Natural killer cell treated with Interleukin-12 subunit alpha and Interleukin-12 subunit beta and Interleukin-15 and Interleukin-18, amount 100 ng/mL, for 72 hours (primary cell): Measurements from ENCODE around the gene SELENOF. TPM values are rescaled to one million over a fixed set of nuclear protein-coding genes. Genes with fewer than 3 reads are reported as not detected.

Source experiments
- ATAC-seq, 2 donors: fragments of 150-1000 bp; cut with Tn5 transposase in 1 of 2; sonication (Bioruptor Pico), chemical (Tn5 transposase) in 1 of 2; 2 replicates each; pipeline ENCODE4 v1.10.0; 2021
- DNase-seq: peaks from one replicate; pipeline ENCODE4 v3.0.0; 2022; ENCODE audit warnings: low spot score
- H3K27ac Mint-ChIP-seq, 2 donors: 1 replicate in 1 of 2; 2 replicates in 1 of 2; pipeline ENCODE4 v1.8.0; 2022; ENCODE audit warnings: mixed read lengths in 2 of 2, mild to moderate bottlenecking in 1 of 2, moderate library complexity in 1 of 2
- H3K27me3 Mint-ChIP-seq, 2 donors: 1 replicate in 1 of 2; 2 replicates in 1 of 2; pipeline ENCODE4 v1.8.0; 2022; ENCODE audit warnings: mixed read lengths in 2 of 2
- H3K36me3 Mint-ChIP-seq: one replicate; pipeline ENCODE4 v1.8.0; 2022; ENCODE audit warnings: mixed read lengths
- H3K4me1 Mint-ChIP-seq, 2 donors: 1 replicate in 1 of 2; 2 replicates in 1 of 2; pipeline ENCODE4 v1.8.0; 2022; ENCODE audit warnings: low read depth in 2 of 2, mixed read lengths in 2 of 2, mild to moderate bottlenecking in 1 of 2
- H3K4me3 Mint-ChIP-seq: one replicate; pipeline ENCODE4 v1.8.0; 2022; ENCODE audit warnings: mixed read lengths
- H3K9me3 Mint-ChIP-seq: 2 replicates; pipeline ENCODE4 v1.8.0; 2022; ENCODE audit warnings: mixed read lengths
- total RNA-seq, 2 donors: library from RNA; stranded (reverse); gene quantifications; one replicate each; pipeline ENCODE4 v1.2.3, GENCODE V29; 2022

SELENOF gene
- total RNA-seq, 2 donors from 2014 or later = 141 to 189 TPM

GRCh38 chr1:86861424-86861823 is 52.5 kb downstream of the SELENOF start:
- DNase-seq (no peak), ATAC-seq (no peak)
- Mint-ChIP-seq H3K9me3 (no peaks in the 10 kb centered on the region), H3K27ac (no peak overlapping the region), H3K36me3 (no peaks in the 10 kb centered on the region), H3K27me3 (no peaks in the 10 kb centered on the region), H3K4me3 (no peak overlapping the region), H3K4me1 (peaks cover 3 to 7% of the 10 kb centered on the region in 2 donors)

DNA sequence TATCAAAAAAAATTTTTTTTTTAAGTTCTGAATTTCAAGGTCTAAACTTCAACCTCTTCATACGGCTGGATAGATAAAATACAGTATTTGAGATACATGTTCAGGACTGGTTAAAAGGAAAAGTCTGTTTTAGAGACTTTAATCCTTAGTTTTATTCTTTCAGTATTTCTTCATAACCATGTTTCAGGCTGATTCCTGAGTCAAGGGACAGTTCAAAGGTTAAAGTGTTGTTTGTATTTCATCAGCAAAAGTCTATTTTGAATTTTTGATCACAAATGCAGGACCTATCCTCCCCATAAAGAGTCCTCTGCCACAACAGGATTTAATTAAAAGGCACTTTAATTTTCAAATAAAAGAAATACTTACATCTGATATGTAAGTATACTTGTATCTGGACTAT is 53.5 kb downstream of the SELENOF start:
- no peak for DNase-seq
- Mint-ChIP-seq H3K27ac (no peak overlapping the region), H3K27me3 (no peaks in the 10 kb centered on the region), H3K4me1 (peaks cover 0 to 4% of the 10 kb centered on the region in 2 donors), H3K4me3 (no peak overlapping the region), H3K36me3 (no peaks in the 10 kb centered on the region), H3K9me3 (no peaks in the 10 kb centered on the region)
- no peak for ATAC-seq

GRCh38 chr1:86860020-86860419 is 53.9 kb downstream of the SELENOF start:
- H3K9me3 Mint-ChIP-seq = no peaks in the 10 kb centered on the region
- ATAC-seq = no peak
- no peaks in the 10 kb centered on the region for H3K36me3 Mint-ChIP-seq
- no peak overlapping the region for H3K4me3 Mint-ChIP-seq
- peaks cover 0 to under 1% of the 10 kb centered on the region in 2 donors for H3K4me1 Mint-ChIP-seq
- no peaks in the 10 kb centered on the region for H3K27me3 Mint-ChIP-seq
- H3K27ac Mint-ChIP-seq = no peak overlapping the region
- no peak for DNase-seq

DNA sequence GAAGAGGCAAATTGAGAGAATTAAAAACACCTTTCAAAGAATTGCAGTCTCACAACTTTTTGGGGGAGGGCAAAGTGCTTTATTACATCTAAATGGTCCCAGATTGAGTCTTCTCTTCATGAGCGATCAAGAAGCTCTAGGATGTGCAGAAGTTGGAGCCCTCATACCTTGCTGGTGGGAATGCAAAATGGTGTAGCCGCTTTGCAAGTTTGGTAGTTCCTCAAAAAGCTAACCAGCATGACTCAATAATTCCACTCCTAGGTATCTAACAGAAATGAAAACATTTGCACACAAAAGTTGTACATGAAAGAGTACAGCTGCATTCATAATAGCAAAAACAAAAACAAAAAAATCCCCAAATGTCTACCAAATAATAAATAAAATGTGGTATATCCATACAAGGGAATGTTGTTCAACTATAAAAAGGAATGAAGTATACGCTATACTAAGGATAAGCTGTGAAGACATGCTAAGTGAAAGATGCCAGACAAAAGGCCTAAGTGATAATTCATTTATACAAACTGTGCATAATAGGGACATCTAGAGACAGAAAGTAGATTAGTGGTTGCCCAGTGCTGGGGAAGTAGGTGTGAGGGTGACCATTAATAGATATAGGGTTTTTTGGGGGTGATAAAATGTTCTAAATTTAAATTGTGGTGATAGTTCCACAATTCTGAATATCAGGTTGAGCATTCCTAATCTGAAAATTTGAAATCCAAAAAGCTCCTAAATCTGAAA is 55.2 kb downstream of the SELENOF start:
- Mint-ChIP-seq H3K27ac (no peak overlapping the region), H3K4me1 (no peaks in the 10 kb centered on the region), H3K36me3 (no peaks in the 10 kb centered on the region), H3K4me3 (no peak overlapping the region), H3K27me3 (no peaks in the 10 kb centered on the region), H3K9me3 (no peaks in the 10 kb centered on the region)
- no peak for DNase-seq
- ATAC-seq = no peak

DNA sequence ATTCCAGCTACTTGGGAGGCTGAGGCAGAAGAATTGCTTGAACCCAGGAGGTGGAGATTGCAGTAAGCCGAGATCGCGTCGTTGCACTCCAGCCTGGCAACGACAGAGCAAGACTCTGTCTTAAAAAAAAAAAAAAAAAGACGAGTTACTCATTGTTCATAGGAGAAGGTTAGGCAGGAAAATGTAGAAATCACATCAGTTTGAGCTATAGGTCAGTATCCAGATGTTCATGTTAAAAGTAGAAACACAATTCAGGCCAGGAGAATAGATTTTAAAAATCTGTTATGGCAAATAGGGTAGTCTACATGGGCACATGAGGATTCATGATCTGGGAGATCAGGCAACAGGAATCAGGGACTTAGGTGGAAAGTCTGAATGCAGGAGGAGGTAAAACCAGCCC is 57.7 kb downstream of the SELENOF start:
- H3K27me3 Mint-ChIP-seq = no peaks in the 10 kb centered on the region
- H3K27ac Mint-ChIP-seq = no peak overlapping the region
- ATAC-seq = no peak
- no peaks in the 10 kb centered on the region for H3K4me1 Mint-ChIP-seq
- H3K9me3 Mint-ChIP-seq = no peaks in the 10 kb centered on the region
- no peaks in the 10 kb centered on the region for H3K36me3 Mint-ChIP-seq
- DNase-seq = no peak
- H3K4me3 Mint-ChIP-seq = no peak overlapping the region

DNA sequence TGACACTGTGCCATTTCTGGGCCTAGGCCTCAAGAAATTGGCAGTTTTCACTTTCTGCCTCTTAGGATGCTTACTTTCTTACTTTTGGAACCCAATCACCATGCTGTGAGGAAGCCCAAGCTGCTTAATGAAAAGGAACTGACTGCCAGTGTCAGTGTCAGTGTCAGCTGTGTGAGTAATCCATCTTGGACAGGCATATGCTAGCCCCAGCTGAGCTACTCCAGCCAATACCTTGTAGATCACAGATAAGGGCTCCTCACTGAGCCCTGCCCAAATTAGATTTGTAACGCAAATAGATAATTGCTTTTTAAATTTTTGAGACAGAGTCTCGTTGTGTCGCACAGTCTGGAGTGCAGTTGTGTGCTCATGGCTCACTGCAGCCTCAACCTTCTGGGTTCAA is 59.6 kb downstream of the SELENOF start:
- no peaks in the 10 kb centered on the region for H3K36me3 Mint-ChIP-seq
- no peak overlapping the region for H3K27ac Mint-ChIP-seq
- H3K27me3 Mint-ChIP-seq = no peaks in the 10 kb centered on the region
- H3K9me3 Mint-ChIP-seq = no peaks in the 10 kb centered on the region
- DNase-seq (no peak), ATAC-seq (no peak)
- no peaks in the 10 kb centered on the region for H3K4me1 Mint-ChIP-seq
- H3K4me3 Mint-ChIP-seq = no peak overlapping the region

GRCh38 chr1:86852782-86853408 is 61.0 kb downstream of the SELENOF start:
- no peaks in the 10 kb centered on the region for H3K9me3 Mint-ChIP-seq
- no peaks in the 10 kb centered on the region for H3K4me1 Mint-ChIP-seq
- H3K4me3 Mint-ChIP-seq = no peak overlapping the region
- DNase-seq = no peak
- H3K27me3 Mint-ChIP-seq = peaks cover 0 to 4% of the 10 kb centered on the region in 2 donors
- no peak overlapping the region for H3K27ac Mint-ChIP-seq
- no peaks in the 10 kb centered on the region for H3K36me3 Mint-ChIP-seq
- no peak for ATAC-seq

DNA sequence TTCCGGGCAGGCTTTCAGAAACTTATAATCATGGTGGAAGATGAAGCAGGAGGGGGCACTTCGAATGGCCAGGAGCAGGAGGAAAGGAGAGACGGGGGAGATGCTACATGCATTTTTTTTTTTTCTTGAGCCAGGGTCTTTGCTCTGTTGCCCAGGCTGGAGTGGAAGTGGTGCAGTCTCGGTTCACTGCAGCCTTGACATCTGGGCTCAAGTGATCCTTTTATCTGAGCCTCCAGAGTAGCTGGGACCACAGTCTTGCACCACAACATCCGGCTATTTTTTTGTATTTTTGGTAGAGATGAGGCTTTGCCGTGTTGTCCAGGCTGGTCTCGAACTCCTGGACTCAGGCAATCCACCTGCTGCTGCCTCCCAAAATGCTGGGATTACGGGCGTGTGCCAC is 61.6 kb downstream of the SELENOF start:
- no peaks in the 10 kb centered on the region for H3K9me3 Mint-ChIP-seq

DNA sequence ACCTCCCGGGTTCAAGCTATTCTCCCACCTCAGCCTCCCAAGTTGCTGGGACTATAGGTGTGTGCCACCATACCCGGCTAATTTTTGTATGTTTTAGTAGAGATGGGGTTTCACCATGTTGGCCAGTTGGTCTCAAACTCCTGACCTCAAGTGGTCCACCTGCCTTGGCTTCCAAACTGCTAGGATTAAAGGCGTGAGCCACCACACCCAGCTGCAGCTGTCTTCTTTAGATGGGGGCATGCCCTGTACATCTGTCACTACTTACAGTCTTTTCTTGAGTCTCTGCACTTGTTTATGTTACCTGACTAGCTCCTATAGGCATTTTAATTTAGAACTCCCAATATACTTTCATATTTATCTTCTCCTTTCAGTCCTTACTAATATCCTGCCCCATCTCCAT is 64.2 kb downstream of the SELENOF start:
- peaks cover 0 to 4% of the 10 kb centered on the region in 2 donors for H3K27me3 Mint-ChIP-seq
- no peak for ATAC-seq
- no peaks in the 10 kb centered on the region for H3K9me3 Mint-ChIP-seq
- H3K27ac Mint-ChIP-seq = no peak overlapping the region
- no peak overlapping the region for H3K4me3 Mint-ChIP-seq
- no peaks in the 10 kb centered on the region for H3K4me1 Mint-ChIP-seq
- H3K36me3 Mint-ChIP-seq = no peaks in the 10 kb centered on the region
- DNase-seq = no peak

More for the DNA sequence above, 61.6 kb downstream of the SELENOF start:
- H3K36me3 Mint-ChIP-seq = no peaks in the 10 kb centered on the region
- H3K27me3 Mint-ChIP-seq = peaks cover 0 to 4% of the 10 kb centered on the region in 2 donors
- no peak overlapping the region for H3K27ac Mint-ChIP-seq
- no peak for ATAC-seq
- H3K4me1 Mint-ChIP-seq = no peaks in the 10 kb centered on the region
- DNase-seq = no peak
- no peak overlapping the region for H3K4me3 Mint-ChIP-seq

DNA sequence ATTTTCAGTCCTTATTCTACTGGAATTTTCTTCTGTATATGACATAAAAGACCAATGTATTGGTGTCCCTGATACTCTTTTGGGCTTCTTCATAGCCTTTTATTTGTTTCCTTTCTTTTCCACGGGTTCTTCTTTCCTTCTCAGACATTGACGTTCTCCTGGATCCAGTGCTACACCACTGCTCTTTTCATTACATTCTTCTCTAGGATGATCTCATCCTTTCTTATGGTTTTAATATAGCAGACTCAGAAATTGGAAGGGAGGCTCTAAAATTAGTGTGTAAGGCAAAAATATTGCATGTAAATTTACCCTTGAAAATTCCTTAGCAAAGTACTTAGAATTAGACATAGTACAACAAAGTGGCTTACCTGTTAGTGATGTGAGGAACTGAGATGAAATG is 65.3 kb downstream of the SELENOF start:
- no peak for ATAC-seq

DNA sequence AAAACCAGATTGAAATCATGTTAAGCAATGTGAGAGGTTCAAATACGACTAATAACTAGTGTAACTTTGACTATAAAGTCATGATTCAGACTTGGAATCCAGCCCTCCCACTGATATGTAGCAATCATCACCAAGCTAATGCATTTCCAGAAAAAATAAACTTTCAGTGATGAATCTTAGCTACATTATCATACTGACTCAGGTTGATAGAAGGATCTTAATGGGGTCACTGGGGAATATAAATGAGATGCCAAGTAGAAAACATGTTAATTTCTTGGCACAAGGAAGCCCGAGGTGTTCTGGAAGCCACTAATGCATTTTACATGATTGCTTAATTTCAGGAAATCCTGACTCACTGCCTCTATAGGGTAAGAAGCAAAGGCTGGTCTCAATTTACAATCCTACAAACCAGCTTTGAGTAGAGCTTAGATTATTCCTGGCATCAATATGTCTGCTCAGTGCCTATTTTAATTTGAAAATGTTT is 67.7 kb downstream of the SELENOF start:
- no peak overlapping the region for H3K27ac Mint-ChIP-seq
- no peak for ATAC-seq

More for the DNA sequence above, 65.3 kb downstream of the SELENOF start:
- no peak for DNase-seq
- Mint-ChIP-seq H3K9me3 (no peaks in the 10 kb centered on the region), H3K4me3 (no peak overlapping the region), H3K36me3 (no peaks in the 10 kb centered on the region), H3K27me3 (peaks cover 0 to 4% of the 10 kb centered on the region in 2 donors), H3K4me1 (no peaks in the 10 kb centered on the region), H3K27ac (no peak overlapping the region)

GRCh38 chr1:86845514-86845913 is 68.4 kb downstream of the SELENOF start:
- no peak for ATAC-seq
- no peaks in the 10 kb centered on the region for H3K36me3 Mint-ChIP-seq
- no peak for DNase-seq
- no peak overlapping the region for H3K27ac Mint-ChIP-seq
- no peaks in the 10 kb centered on the region for H3K9me3 Mint-ChIP-seq
- H3K4me1 Mint-ChIP-seq = no peaks in the 10 kb centered on the region
- H3K4me3 Mint-ChIP-seq = no peak overlapping the region
- peaks cover 0 to 8% of the 10 kb centered on the region in 2 donors for H3K27me3 Mint-ChIP-seq

More for the DNA sequence above, 67.7 kb downstream of the SELENOF start:
- DNase-seq = no peak
- Mint-ChIP-seq H3K4me1 (no peaks in the 10 kb centered on the region), H3K4me3 (no peak overlapping the region), H3K36me3 (no peaks in the 10 kb centered on the region), H3K27me3 (peaks cover 0 to 8% of the 10 kb centered on the region in 2 donors), H3K9me3 (no peaks in the 10 kb centered on the region)

- ATAC-seq = no peak
- Mint-ChIP-seq H3K27ac (no peak overlapping the region), H3K4me1 (no peaks in the 10 kb centered on the region), H3K9me3 (no peaks in the 10 kb centered on the region), H3K4me3 (no peak overlapping the region), H3K36me3 (no peaks in the 10 kb centered on the region), H3K27me3 (peaks cover 0 to 7% of the 10 kb centered on the region in 2 donors)
- no peak for DNase-seq
Measured at GRCh38 chr1:86841116-86841515, 72.8 kb downstream of the SELENOF start.

- Mint-ChIP-seq H3K27ac (no peak overlapping the region), H3K36me3 (no peaks in the 10 kb centered on the region), H3K9me3 (no peaks in the 10 kb centered on the region), H3K27me3 (peaks cover 0 to 3% of the 10 kb centered on the region in 2 donors), H3K4me3 (no peak overlapping the region), H3K4me1 (peaks cover 0 to 4% of the 10 kb centered on the region in 2 donors)
- DNase-seq (no peak), ATAC-seq (peak; percentile 65 to 70)
Measured at GRCh38 chr1:86833461-86834215, 80.3 kb downstream of the SELENOF start.
